Measurements from ENCODE around the gene TRMT61B.

TRMT61B gene

DNA sequence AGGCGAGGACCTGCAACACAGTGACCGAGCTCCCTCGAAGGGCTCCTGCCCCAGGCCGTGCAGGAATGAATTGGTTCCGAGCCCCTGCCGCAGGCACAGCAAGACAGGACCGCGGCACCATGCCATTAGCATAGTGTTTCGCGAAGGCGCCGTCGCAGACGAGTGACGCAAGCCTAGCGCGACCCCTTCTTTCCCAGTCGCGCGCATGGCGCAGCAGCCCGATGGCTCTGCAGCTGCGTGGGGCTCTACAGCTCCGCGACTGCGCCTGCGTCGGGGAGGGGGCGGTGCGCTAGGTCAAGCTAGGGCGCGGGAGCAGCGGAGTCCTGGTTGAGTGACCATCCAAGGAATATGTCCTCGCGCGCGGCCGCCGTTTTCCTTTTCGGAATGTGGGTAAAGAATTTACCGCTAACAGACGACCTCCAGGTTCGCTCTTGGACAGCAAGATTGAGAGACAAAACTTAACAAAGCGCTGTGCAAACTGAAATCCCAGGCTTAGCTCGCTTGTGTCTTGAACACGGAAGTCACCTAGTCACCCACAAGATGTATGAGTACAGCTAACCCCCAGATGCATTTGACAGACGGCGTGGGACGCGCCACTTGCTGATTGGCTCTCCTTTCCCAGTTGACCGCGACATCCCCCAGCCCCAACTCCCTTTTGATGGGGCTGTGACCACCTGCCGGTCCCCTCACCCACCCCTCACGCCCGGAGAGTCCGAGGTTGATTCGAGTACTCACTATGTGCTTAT, at the start of gene TRMT61B (continued):
- TF ChIP-seq PATZ1 (tag by site-specific recombination; IDR thresholded peaks at IDR 0.05) (no peak; the same call in 1 of the 2 replicates), ZSCAN16 (tag by site-specific recombination; IDR thresholded peaks at IDR 0.05) (no peak), ZFP3 (tag by site-specific recombination; IDR thresholded peaks at IDR 0.05; ENCODE audit: low read depth) (no peak), BCL11A (tag by site-specific recombination; IDR thresholded peaks at IDR 0.05; ENCODE audit: low read depth) (no peak), ZNF324 (tag by site-specific recombination; IDR thresholded peaks at IDR 0.05) (no peak), HOXC10 (CRISPR knock-in tag; IDR thresholded peaks at IDR 0.05) (no peak), ZNF776 (tag by site-specific recombination; IDR thresholded peaks at IDR 0.05; ENCODE audit: borderline replicate concordance) (no peak), ZNF114 (tag by site-specific recombination; IDR thresholded peaks at IDR 0.05) (no peak), CTCF (tag by site-specific recombination; IDR thresholded peaks at IDR 0.05) (no peak), AEBP2 (tag by site-specific recombination; IDR thresholded peaks at IDR 0.05; ENCODE audit: borderline replicate concordance) (no peak)
- TF ChIP-seq, protein P1, sequence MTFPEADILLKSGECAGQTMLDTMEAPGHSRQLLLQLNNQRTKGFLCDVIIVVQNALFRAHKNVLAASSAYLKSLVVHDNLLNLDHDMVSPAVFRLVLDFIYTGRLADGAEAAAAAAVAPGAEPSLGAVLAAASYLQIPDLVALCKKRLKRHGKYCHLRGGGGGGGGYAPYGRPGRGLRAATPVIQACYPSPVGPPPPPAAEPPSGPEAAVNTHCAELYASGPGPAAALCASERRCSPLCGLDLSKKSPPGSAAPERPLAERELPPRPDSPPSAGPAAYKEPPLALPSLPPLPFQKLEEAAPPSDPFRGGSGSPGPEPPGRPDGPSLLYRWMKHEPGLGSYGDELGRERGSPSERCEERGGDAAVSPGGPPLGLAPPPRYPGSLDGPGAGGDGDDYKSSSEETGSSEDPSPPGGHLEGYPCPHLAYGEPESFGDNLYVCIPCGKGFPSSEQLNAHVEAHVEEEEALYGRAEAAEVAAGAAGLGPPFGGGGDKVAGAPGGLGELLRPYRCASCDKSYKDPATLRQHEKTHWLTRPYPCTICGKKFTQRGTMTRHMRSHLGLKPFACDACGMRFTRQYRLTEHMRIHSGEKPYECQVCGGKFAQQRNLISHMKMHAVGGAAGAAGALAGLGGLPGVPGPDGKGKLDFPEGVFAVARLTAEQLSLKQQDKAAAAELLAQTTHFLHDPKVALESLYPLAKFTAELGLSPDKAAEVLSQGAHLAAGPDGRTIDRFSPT (tag by site-specific recombination; IDR thresholded peaks at IDR 0.05) = no peak

DNA sequence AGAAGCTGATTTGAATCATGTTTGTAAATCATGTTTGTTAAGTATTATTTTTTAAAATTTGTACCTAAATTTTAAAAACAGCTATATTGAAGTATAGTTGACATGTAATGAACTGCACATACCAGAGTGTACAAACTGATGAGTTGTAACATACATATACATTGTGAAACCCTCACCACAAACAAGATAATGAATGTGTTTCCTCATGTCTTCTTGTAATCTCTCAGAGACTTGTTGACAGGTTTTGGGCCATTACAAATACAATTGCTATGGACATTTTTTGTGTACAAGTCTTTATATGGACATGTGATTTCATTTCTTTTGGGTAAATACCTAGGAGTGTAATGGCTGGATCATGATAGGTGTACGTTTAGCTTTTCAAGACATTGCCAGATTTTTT, 45.8 kb upstream of the TRMT61B start:
- Histone ChIP-seq H3K9me3 (ENCODE audit: control insufficient read depth, insufficient read depth, low read depth, low read length) (no peaks in the 10 kb centered on the region), H3K36me3 (ENCODE audit: control insufficient read depth in 2 of 2, insufficient read depth in 1 of 2, low read length in 2 of 2) (peaks cover 68 to 85% of the 10 kb centered on the region in 2 experiments), H3K4me1 (ENCODE audit: control insufficient read depth, insufficient read depth, low read length) (no peaks in the 10 kb centered on the region), H3K27ac (ENCODE audit: extremely low read depth, low read depth, low read length) (no peak overlapping the region), H3K4me3 (ENCODE audit: low read depth, low read length) (no peak overlapping the region)
- ChIA-PET POLR2A (no interaction called here), CTCF (interaction anchor here (0.6 kb wide), 1 partner anchor 23 kb away, joined by 3 read pairs; no protein-coding TSS in a partner anchor)
- no peak for TF ChIP-seq ZNF132 (tag by site-specific recombination; IDR thresholded peaks at IDR 0.05; ENCODE audit: borderline replicate concordance)
- TF ChIP-seq ZFP69B (tag by site-specific recombination; IDR thresholded peaks at IDR 0.05) = no peak
- no peak for TF ChIP-seq ZSCAN16 (tag by site-specific recombination; IDR thresholded peaks at IDR 0.05)
- no peak for TF ChIP-seq ZNF16 (tag by site-specific recombination; IDR thresholded peaks at IDR 0.05; ENCODE audit: low read depth)
- TF ChIP-seq ZNF777 (tag by site-specific recombination; IDR thresholded peaks at IDR 0.05; ENCODE audit: borderline replicate concordance) = no peak
- TF ChIP-seq ZNF776 (tag by site-specific recombination; IDR thresholded peaks at IDR 0.05; ENCODE audit: borderline replicate concordance) = no peak
- no peak for TF ChIP-seq ZNF146 (tag by site-specific recombination; IDR thresholded peaks at IDR 0.05)
- TF ChIP-seq KLF9 (tag by site-specific recombination; IDR thresholded peaks at IDR 0.05; ENCODE audit: low read depth) = no peak
- TF ChIP-seq TRIM28 (IDR thresholded peaks at IDR 0.05; ENCODE audit: borderline replicate concordance, low read length) = no peak
- TF ChIP-seq YY2 (tag by site-specific recombination; IDR thresholded peaks at IDR 0.05) = no peak
- TF ChIP-seq ZNF654 (tag by site-specific recombination; IDR thresholded peaks at IDR 0.05; ENCODE audit: low read depth) = no peak
- TF ChIP-seq ZBTB10 (tag by site-specific recombination; IDR thresholded peaks at IDR 0.05) = no peak
- no peak for TF ChIP-seq MYNN (tag by site-specific recombination; IDR thresholded peaks at IDR 0.05; ENCODE audit: borderline replicate concordance)
- TF ChIP-seq ZNF521 (tag by site-specific recombination; IDR thresholded peaks at IDR 0.05) = no peak
- no peak for TF ChIP-seq ZNF18 (tag by site-specific recombination; IDR thresholded peaks at IDR 0.05)

Data from HEK293 (cell line).